Cardiac fibroblast (primary cell): Measurements from ENCODE around the gene CHN1.
A peak's percentile ranks its signal among the peaks of the same experiment; 100 is the strongest.

Experiments
- DNase-seq, 2 donors: peaks; one replicate each; pipeline versions ENCODE4 v3.0.0 to v3.0.0-alpha.2; 2010; ENCODE audit warnings: low read depth in 2 of 2
- H3K4me3 ChIP-seq, 2 donors: replicated peaks in 1 of 2; 1 replicate in 1 of 2; 2 replicates in 1 of 2; pipeline ENCODE4 v1.5.1; 2011; ENCODE audit warnings: low read depth in 2 of 2, low read length in 2 of 2, mild to moderate bottlenecking in 2 of 2, moderate library complexity in 1 of 2
- CTCF ChIP-seq: IDR thresholded peaks from one replicate; pipeline ENCODE4 v1.5.1; 2011; ENCODE audit warnings: low read depth, mild to moderate bottlenecking, low read length, inconsistent platforms

CHN1 gene

GRCh38 chr2:174836995-174837390 is 168.2 kb downstream of the CHN1 start:
- no peak overlapping the region for H3K4me3 ChIP-seq
- no peak for DNase-seq
- TF ChIP-seq CTCF, result no peak

GRCh38 chr2:174836377-174836994 is 168.7 kb downstream of the CHN1 start:
- H3K4me3 ChIP-seq, result no peak overlapping the region
- TF ChIP-seq CTCF, result no peak
- DNase-seq, result peak; percentile 92 to 96

GRCh38 chr2:174835797-174836255 is 169.4 kb downstream of the CHN1 start:
- H3K4me3 ChIP-seq, result no peak overlapping the region
- no peak for TF ChIP-seq CTCF
- peak; percentile 83 to 94 for DNase-seq

GRCh38 chr2:174833737-174834136 is 171.4 kb downstream of the CHN1 start:
- H3K4me3 ChIP-seq, result no peak overlapping the region

GRCh38 chr2:174830561-174830960 is 174.6 kb downstream of the CHN1 start:
- no peak for DNase-seq
- no peak for TF ChIP-seq CTCF
- no peak overlapping the region for H3K4me3 ChIP-seq

More at GRCh38 chr2:174833737-174834136, 171.4 kb downstream of the CHN1 start:
- no peak for TF ChIP-seq CTCF
- no peak for DNase-seq

GRCh38 chr2:174829550-174829949 is 175.6 kb downstream of the CHN1 start:
- H3K4me3 ChIP-seq, result no peak overlapping the region
- DNase-seq, result no peak
- no peak for TF ChIP-seq CTCF
